ENCODE results near the gene LIMS3.
"Not testable (repeated sequence)": the region's sequence is repeated elsewhere in the genome, so short reads cannot be mapped to it uniquely, and the experiment has no call there.

The LIMS3 gene

GRCh38 chr2:109969864-109970263 is 71.4 kb downstream of the LIMS3 start:
- H3K14ac ChIP-seq (ENCODE audit: low read length); H2BK120ac ChIP-seq (ENCODE audit: low read depth, low read length); H2AK5ac ChIP-seq (ENCODE audit: low read depth, low read length); H2BK5ac ChIP-seq (ENCODE audit: low read length); H3K27me3 ChIP-seq (ENCODE audit: control insufficient read depth in 3 of 3, insufficient read depth in 3 of 3, low read depth in 1 of 3, low read length in 3 of 3); H3K23ac ChIP-seq (ENCODE audit: low read depth, low read length, poor library complexity); H2BK12ac ChIP-seq (ENCODE audit: low read length); H2BK15ac ChIP-seq (ENCODE audit: low read length); H3K18ac ChIP-seq (ENCODE audit: low read length); H3K36me3 ChIP-seq (replicated peaks in 1 of 2; ENCODE audit: control insufficient read depth in 2 of 2, insufficient read depth in 2 of 2, low read length in 2 of 2); H4K8ac ChIP-seq (ENCODE audit: low read depth, low read length); H3K4me3 ChIP-seq (ENCODE audit: low read length in 2 of 2); H3K79me1 ChIP-seq (ENCODE audit: low read depth, low read length); H3K27ac ChIP-seq (replicated peaks; ENCODE audit: low read length); H3K4me1 ChIP-seq (ENCODE audit: control insufficient read depth in 2 of 2, insufficient read depth in 1 of 2, low read depth in 1 of 2, low read length in 2 of 2); H4K91ac ChIP-seq (ENCODE audit: low read depth, low read length, poor library complexity); H3K4me2 ChIP-seq (ENCODE audit: insufficient read depth, low read length, poor library complexity, severe bottlenecking); H3K9ac ChIP-seq (ENCODE audit: low read depth, low read length, poor library complexity); H3K4ac ChIP-seq (ENCODE audit: low read length); H3K9me3 ChIP-seq (replicated peaks in 1 of 2; ENCODE audit: control insufficient read depth in 2 of 2, insufficient read depth in 1 of 2, low read depth in 1 of 2, low read length in 2 of 2); DNase-seq (ENCODE audit: low spot score); H2AFZ ChIP-seq (ENCODE audit: low read length): not testable (repeated sequence)
- no CpG with 5 or more reads among the region's 14 CpGs for WGBS, 2 donors (ENCODE audit: extremely low coverage in 2 of 2, insufficient read length in 2 of 2, insufficient replicate concordance in 1 of 2)

DNA sequence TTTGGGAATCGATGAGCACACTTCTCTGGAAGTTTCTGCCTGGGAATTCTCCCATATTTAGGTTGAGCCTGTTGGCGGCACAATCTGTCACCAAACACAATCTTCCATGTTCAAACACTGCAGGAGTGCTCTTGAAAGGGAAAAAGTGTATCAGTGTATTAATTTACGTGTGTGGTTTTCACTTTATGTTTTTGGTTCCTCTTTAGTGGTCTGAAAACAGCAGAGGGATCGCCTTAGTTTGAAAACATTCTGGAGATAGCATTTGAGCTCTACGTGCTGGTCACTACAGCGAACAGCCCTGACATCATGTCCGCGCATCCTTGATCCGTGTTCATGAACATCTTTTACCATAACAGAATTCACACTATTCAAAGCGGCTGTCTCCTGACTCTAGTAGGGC is 73.2 kb downstream of the LIMS3 start:
- H3K4me3 ChIP-seq (ENCODE audit: low read length in 2 of 2); H2BK12ac ChIP-seq (ENCODE audit: low read length); H2BK120ac ChIP-seq (ENCODE audit: low read depth, low read length); H2AK5ac ChIP-seq (ENCODE audit: low read depth, low read length); H3K9ac ChIP-seq (ENCODE audit: low read depth, low read length, poor library complexity); H3K27ac ChIP-seq (replicated peaks; ENCODE audit: low read length); H3K23ac ChIP-seq (ENCODE audit: low read depth, low read length, poor library complexity); H2BK15ac ChIP-seq (ENCODE audit: low read length); H3K14ac ChIP-seq (ENCODE audit: low read length); H2AFZ ChIP-seq (ENCODE audit: low read length); H4K91ac ChIP-seq (ENCODE audit: low read depth, low read length, poor library complexity); H3K4me2 ChIP-seq (ENCODE audit: insufficient read depth, low read length, poor library complexity, severe bottlenecking); H2BK5ac ChIP-seq (ENCODE audit: low read length); DNase-seq (ENCODE audit: low spot score); H3K4me1 ChIP-seq (ENCODE audit: control insufficient read depth in 2 of 2, insufficient read depth in 1 of 2, low read depth in 1 of 2, low read length in 2 of 2); H4K8ac ChIP-seq (ENCODE audit: low read depth, low read length); H3K18ac ChIP-seq (ENCODE audit: low read length); H3K79me1 ChIP-seq (ENCODE audit: low read depth, low read length); H3K36me3 ChIP-seq (replicated peaks in 1 of 2; ENCODE audit: control insufficient read depth in 2 of 2, insufficient read depth in 2 of 2, low read length in 2 of 2); H3K9me3 ChIP-seq (replicated peaks in 1 of 2; ENCODE audit: control insufficient read depth in 2 of 2, insufficient read depth in 1 of 2, low read depth in 1 of 2, low read length in 2 of 2); H3K27me3 ChIP-seq (ENCODE audit: control insufficient read depth in 3 of 3, insufficient read depth in 3 of 3, low read depth in 1 of 3, low read length in 3 of 3); H3K4ac ChIP-seq (ENCODE audit: low read length): not testable (repeated sequence)
- WGBS, 2 donors (ENCODE audit: extremely low coverage in 2 of 2, insufficient read length in 2 of 2, insufficient replicate concordance in 1 of 2): no CpG with 5 or more reads among the region's 10 CpGs
